Activated CD8-positive, alpha-beta memory T cell treated with anti-CD3 and anti-CD28 coated beads, Interleukin-2, amount 10 ng/mL, durations not matched to agents 7 days and 5 days (primary cell): ENCODE results near the gene RASGRP4. TPM values are rescaled to one million over a fixed set of nuclear protein-coding genes. Genes with fewer than 3 reads are reported as not detected.
"Not testable (repeated sequence)": the region's sequence is repeated elsewhere in the genome, so short reads cannot be mapped to it uniquely, and the experiment has no call there.

Experiments used
- ATAC-seq: fragments of 150-1000 bp; cut with Tn5 transposase; one replicate; pipeline ENCODE4 v1.10.0; 2021; ENCODE audit warnings: moderate library complexity
- CTCF ChIA-PET: fragments of 350-600 bp; sonication (Branson Sonifier 250); formaldehyde crosslinking; loops from one replicate; lab custom pipeline; 2021; ENCODE audit warnings: antibody characterized with exemption; lab: Charles Lee
- DNase-seq: peaks from one replicate; pipeline ENCODE4 v3.0.0-alpha.2; 2020
- H3K27ac Mint-ChIP-seq: one replicate; pipeline ENCODE4 v1.8.0; 2021; ENCODE audit warnings: mild to moderate bottlenecking, mixed read lengths
- H3K27me3 Mint-ChIP-seq: one replicate; pipeline ENCODE4 v1.8.0; 2021; ENCODE audit warnings: mixed read lengths
- H3K36me3 Mint-ChIP-seq: one replicate; pipeline ENCODE4 v1.8.0; 2021; ENCODE audit warnings: mild to moderate bottlenecking, mixed read lengths
- H3K4me1 Mint-ChIP-seq: one replicate; pipeline ENCODE4 v1.8.0; 2021; ENCODE audit warnings: mixed read lengths
- H3K4me3 Mint-ChIP-seq: one replicate; pipeline ENCODE4 v1.8.0; 2021; ENCODE audit warnings: mild to moderate bottlenecking, moderate library complexity, mixed read lengths
- H3K9me3 Mint-ChIP-seq: one replicate; pipeline ENCODE4 v1.8.0; 2022; ENCODE audit warnings: low read depth, mixed read lengths
- total RNA-seq, 2 experiments: library from RNA; stranded (reverse); gene quantifications; one replicate each; pipeline ENCODE4 v1.2.3, GENCODE V29; 2021

Gene RASGRP4, protein sequence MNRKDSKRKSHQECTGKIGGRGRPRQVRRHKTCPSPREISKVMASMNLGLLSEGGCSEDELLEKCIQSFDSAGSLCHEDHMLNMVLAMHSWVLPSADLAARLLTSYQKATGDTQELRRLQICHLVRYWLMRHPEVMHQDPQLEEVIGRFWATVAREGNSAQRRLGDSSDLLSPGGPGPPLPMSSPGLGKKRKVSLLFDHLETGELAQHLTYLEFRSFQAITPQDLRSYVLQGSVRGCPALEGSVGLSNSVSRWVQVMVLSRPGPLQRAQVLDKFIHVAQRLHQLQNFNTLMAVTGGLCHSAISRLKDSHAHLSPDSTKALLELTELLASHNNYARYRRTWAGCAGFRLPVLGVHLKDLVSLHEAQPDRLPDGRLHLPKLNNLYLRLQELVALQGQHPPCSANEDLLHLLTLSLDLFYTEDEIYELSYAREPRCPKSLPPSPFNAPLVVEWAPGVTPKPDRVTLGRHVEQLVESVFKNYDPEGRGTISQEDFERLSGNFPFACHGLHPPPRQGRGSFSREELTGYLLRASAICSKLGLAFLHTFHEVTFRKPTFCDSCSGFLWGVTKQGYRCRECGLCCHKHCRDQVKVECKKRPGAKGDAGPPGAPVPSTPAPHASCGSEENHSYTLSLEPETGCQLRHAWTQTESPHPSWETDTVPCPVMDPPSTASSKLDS
- total RNA-seq = 1 to 10 TPM; 1.4 to 1.6 TPM

DNA sequence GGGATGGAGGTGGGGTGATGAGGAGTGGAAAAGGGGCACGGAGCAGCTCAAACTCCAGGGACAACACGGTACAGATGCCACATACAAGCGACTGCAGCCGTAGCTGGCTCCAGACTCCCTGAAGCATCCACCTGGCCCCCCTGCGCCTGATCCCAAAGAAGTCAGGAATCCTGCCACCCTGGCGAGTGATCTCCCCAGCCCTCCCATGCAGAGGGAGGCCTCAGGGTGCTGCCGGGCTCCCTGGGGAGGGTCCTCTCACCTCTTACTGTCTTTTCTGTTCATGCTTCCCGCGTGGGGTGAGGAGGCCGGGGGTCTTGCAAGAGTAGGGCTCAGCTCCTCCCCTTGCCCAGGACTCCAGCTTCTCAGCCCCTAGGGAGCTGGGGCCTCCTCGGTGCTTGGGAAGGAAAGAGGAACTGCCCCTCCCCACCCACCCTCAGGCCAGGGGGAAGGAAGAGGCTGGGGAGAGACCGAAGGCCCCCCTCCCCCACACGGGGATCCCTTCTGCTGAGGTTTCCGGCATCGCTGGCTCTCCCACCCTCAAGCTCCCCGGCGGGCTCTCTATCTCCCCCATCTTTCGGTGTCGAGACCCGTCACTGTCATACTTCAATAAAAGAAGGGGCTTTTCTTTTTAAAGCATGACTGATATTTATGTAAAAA lies at the start of gene RASGRP4:
RASGRP4 (minus strand) TSS at position 410 of the 657 bp plus-strand sequence; CDS start at position 282, 128 bp downstream.
- peaks cover 24% of the 10 kb centered on the region for H3K4me1 Mint-ChIP-seq
- H3K4me3 Mint-ChIP-seq = peak within 1 kb of the TSS; percentile 10
- peaks cover 6% of the 10 kb centered on the region for H3K27me3 Mint-ChIP-seq
- DNase-seq (peak; percentile 58), ATAC-seq (peak; percentile 50)
- CTCF ChIA-PET = interaction anchor here (3.5 kb wide), 1 partner anchor 23 kb away, joined by 15 read pairs; the partner anchor contains the start of gene FAM98C
- no peaks in the 10 kb centered on the region for H3K36me3 Mint-ChIP-seq
- no peaks in the 10 kb centered on the region for H3K9me3 Mint-ChIP-seq
- peak within 1 kb of the TSS; percentile 42 for H3K27ac Mint-ChIP-seq

DNA sequence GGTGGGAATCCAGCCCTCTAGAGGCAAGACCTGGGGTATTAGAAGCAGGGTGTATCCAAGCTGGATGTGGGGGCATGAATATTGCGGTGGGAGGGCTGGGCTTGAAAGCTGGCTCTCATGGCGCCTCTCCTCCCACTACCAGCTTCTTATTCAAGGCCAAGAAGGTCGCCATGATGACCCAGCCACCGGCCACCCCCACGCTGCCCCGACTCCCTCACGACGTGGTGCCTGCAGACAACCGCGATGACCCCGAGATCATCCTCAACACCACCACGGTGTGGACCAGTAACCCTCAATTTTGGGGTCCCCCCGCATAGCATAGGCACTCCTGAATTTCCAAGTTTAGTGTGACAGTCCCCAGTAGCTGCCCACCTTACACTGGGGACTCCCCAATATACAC lies 49.2 kb upstream of the RASGRP4 start:
- DNase-seq = no peak
- Mint-ChIP-seq H3K4me3 (no peak overlapping the region), H3K4me1 (no peaks in the 10 kb centered on the region), H3K9me3 (no peaks in the 10 kb centered on the region), H3K36me3 (no peaks in the 10 kb centered on the region), H3K27ac (no peak overlapping the region), H3K27me3 (peaks cover 5% of the 10 kb centered on the region)
- no peak for ATAC-seq
- CTCF ChIA-PET = no interaction called here

DNA sequence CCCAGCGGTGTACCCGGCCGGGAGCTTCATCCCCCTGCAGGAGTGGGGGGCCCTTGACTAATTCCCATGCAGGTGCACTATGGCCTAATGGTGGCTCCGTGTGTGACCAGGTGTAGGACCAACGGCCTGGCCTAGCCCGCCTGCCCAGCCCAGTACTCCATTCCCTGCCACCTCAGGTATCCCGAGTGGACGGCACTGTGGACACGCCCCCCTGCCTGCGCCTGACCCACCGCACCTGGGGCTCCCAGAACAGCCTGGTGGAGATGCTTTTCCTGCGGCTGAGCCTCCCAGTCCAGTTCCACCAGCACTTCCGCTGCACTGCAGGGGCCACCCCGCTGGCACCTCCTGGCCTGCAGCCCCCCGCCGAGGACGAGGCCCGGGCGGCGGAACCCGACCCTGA lies 47.2 kb upstream of the RASGRP4 start:
- Mint-ChIP-seq H3K4me1 (no peaks in the 10 kb centered on the region), H3K36me3 (no peaks in the 10 kb centered on the region), H3K9me3 (no peaks in the 10 kb centered on the region), H3K4me3 (no peak overlapping the region), H3K27ac (no peak overlapping the region), H3K27me3 (peaks cover 5% of the 10 kb centered on the region)
- CTCF ChIA-PET = no interaction called here
- no peak for ATAC-seq
- no peak for DNase-seq

DNA sequence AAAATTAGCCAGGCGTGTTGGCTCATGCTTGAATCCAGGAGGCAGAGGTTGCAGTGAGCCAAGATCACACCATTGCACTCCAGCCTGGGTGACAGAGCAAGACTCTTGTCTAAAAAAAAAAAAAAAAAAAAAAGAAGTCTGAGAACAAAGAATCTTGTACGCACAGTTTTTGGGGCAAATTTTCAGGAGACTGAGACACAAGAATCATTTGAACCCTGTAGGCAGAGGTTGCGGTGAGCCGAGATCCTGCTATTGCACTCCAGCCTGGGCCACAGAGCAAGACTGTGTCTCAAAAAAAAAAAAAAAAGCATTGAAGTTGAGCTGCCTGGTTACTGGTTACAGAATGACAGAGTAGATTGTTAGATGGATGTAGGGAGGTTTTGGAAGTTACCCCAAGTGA lies 46.7 kb upstream of the RASGRP4 start:
- H3K4me3 Mint-ChIP-seq, H3K36me3 Mint-ChIP-seq, CTCF ChIA-PET, ATAC-seq, H3K4me1 Mint-ChIP-seq, H3K27me3 Mint-ChIP-seq, H3K9me3 Mint-ChIP-seq, H3K27ac Mint-ChIP-seq, DNase-seq: not testable (repeated sequence)

DNA sequence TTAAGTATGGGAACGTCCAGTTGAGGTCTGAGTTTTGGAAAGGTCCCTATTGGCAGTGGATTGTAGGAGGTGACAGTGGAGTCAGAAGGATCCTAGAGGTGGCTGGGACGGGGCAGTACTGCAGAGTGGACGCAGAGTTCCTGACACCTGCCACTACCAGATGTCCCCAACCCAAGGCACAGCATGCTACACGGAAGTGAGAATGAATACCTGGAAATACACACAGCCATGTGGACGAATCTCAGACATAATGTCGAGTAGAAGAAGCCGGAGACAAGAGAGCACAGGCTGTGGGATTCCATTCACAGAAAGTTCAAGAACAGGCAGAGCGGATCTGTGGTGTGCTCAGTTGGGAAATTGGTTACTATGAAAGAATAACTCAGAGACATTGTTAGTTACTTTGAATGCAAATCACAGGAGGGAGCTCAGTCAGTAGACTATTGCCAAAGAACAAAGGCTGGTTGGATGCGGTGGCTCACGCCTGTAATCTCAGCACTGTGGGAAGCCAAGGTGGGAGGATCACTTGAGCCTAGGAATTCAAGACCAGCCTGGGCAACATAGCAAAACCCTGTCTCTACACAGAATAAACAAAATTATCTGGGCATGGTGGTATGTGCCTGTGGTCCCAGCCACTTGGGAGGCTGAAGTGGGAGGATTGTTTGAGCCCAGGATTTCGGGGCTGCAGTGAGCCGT lies 44.9 kb upstream of the RASGRP4 start:
- ATAC-seq (no peak), DNase-seq (no peak)
- no peak overlapping the region for H3K27ac Mint-ChIP-seq
- no peaks in the 10 kb centered on the region for H3K9me3 Mint-ChIP-seq
- CTCF ChIA-PET = no interaction called here
- no peaks in the 10 kb centered on the region for H3K36me3 Mint-ChIP-seq
- H3K4me3 Mint-ChIP-seq = no peak overlapping the region
- no peaks in the 10 kb centered on the region for H3K4me1 Mint-ChIP-seq
- peaks cover 5% of the 10 kb centered on the region for H3K27me3 Mint-ChIP-seq

DNA sequence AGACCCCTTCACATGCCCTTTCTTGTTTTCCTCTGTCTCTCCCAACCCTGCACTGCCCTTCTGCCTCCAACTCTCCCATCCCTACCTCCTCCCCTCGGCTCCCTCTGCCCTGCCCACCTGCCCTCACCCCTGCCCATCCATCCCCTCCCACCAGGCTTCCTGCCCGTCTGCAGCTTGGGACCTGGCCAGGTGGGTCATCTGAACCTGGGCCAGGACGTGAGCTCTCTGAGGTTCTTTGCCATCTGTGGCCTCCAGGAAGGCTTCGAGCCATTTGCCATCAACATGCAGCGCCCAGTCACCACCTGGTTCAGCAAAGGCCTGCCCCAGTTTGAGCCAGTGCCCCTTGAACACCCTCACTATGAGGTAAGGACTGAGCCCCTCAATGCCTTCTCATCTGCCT lies 43.1 kb upstream of the RASGRP4 start:
- Mint-ChIP-seq H3K9me3 (no peaks in the 10 kb centered on the region), H3K4me3 (no peak overlapping the region), H3K36me3 (no peaks in the 10 kb centered on the region), H3K27ac (no peak overlapping the region), H3K4me1 (no peaks in the 10 kb centered on the region), H3K27me3 (peaks cover 5% of the 10 kb centered on the region)
- CTCF ChIA-PET = interaction anchor here (1.4 kb wide), 1 partner anchor 10 kb away, joined by 4 read pairs; no protein-coding TSS in a partner anchor
- DNase-seq (no peak), ATAC-seq (no peak)

DNA sequence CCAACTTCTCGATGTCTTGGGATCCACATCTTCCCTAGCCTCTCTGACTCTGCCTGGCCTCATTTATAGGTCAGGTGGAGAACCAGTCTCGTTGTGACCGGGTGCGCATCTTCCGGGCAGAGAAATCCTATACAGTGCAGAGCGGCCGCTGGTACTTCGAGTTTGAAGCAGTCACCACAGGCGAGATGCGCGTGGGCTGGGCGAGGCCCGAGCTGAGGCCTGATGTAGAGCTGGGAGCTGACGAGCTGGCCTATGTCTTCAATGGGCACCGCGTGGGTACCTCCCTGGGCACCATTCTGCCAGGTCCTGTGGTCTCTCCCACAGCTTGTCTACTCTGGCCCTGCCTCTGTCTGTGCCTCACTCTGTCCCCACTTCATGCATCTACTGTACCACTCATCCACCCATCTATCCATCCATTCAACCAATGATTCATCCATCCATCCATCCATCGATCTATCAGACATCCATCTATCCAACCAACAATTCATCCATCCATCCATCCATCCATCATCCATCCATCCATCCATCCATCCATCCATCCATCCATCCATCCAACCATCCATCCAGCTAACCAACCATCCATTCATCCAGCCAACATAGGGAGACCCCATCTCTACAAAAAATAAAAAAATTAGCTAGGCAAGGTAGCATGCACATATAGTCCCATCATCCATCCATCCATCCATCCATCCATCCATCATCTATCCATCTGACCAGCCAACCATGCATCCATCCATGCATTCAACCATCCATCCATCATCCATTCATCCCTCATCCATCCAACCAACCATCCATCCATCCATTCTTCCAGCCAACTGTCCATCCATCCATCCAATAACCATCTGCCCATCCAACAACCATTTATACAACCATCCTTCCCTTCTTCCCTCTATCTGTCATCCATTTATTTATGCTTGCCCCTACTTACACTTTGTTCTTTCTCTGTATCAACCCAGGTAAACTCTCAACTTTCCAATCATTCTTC lies 41.8 kb upstream of the RASGRP4 start:
- Mint-ChIP-seq H3K27me3 (peaks cover 5% of the 10 kb centered on the region), H3K4me1 (no peaks in the 10 kb centered on the region), H3K27ac (no peak overlapping the region), H3K36me3 (no peaks in the 10 kb centered on the region), H3K4me3 (no peak overlapping the region), H3K9me3 (no peaks in the 10 kb centered on the region)
- CTCF ChIA-PET = no interaction called here
- ATAC-seq (no peak), DNase-seq (no peak)

DNA sequence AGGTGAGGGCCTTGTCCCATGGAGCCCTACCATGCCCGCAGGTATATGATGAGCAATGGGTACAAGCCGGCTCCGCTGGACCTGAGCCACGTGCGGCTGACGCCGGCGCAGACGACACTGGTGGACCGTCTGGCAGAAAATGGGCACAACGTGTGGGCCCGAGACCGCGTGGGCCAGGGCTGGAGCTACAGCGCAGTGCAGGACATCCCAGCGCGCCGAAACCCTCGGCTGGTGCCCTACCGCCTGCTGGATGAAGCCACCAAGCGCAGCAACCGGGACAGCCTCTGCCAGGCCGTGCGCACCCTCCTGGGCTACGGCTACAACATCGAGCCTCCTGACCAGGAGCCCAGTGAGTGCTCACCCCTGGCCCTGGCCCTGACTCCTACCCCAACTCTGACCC lies 40.0 kb upstream of the RASGRP4 start:
- H3K36me3 Mint-ChIP-seq = no peaks in the 10 kb centered on the region
- ATAC-seq = no peak
- H3K4me1 Mint-ChIP-seq = no peaks in the 10 kb centered on the region

DNA sequence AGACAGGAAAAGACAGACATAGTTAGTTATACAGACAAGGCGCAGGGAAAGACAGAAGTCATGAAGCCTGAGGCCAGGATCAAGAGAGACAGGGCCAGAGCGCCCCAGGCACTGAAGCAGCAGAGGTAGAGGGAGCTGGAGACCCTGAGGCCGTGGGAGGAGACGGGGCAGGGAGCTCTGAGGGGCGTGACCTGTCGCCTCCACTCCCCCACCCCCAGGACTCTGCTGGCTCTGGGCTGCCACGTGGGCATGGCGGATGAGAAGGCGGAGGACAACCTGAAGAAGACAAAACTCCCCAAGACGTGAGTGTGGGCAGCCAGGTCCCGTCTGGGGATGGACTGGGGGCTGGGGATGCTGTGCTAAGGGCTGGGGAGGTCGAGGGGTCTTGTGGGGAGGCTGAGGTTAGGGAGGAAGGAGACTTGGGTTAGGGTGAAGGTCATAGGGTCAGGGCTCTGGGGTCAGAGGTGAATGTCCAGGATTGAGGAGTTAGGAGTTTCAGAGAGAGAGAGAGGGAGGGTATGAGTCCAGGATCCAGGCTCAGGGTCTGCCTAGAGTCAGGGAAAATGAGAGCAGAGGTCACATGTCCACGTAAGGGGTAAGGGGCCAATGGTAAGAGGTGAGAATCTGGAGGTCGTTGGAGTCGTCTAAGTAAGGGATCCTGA lies 38.5 kb upstream of the RASGRP4 start:
- no peak for ATAC-seq
- H3K4me3 Mint-ChIP-seq = no peak overlapping the region

More for the DNA sequence above, 40.0 kb upstream of the RASGRP4 start:
- CTCF ChIA-PET = no interaction called here
- no peak overlapping the region for H3K4me3 Mint-ChIP-seq
- no peak for DNase-seq
- H3K27ac Mint-ChIP-seq = no peak overlapping the region
- peaks cover 1% of the 10 kb centered on the region for H3K27me3 Mint-ChIP-seq
- H3K9me3 Mint-ChIP-seq = no peaks in the 10 kb centered on the region

DNA sequence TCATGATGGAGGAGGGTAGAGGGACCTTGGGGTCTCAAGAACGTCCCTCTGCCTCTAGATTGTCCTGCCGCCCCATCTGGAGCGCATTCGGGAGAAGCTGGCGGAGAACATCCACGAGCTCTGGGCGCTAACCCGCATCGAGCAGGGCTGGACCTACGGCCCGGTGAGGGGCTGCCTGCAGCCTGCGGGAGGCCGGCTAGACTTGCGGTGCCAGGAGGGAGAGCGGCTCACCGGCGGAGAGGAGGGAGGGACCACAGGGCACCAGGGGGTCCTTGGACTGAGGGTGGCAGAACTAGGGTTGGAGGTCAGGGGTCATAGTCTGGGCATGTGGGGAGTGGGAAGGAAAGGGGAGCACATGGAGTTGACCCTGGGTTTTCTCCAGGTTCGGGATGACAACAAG lies 37.3 kb upstream of the RASGRP4 start:
- Mint-ChIP-seq H3K9me3 (no peaks in the 10 kb centered on the region), H3K27me3 (no peaks in the 10 kb centered on the region), H3K36me3 (no peaks in the 10 kb centered on the region), H3K4me1 (no peaks in the 10 kb centered on the region), H3K27ac (no peak overlapping the region), H3K4me3 (no peak overlapping the region)
- ATAC-seq (no peak), DNase-seq (no peak)
- CTCF ChIA-PET = no interaction called here

More for the DNA sequence above, 38.5 kb upstream of the RASGRP4 start:
- Mint-ChIP-seq H3K9me3 (no peaks in the 10 kb centered on the region), H3K27ac (no peak overlapping the region), H3K4me1 (no peaks in the 10 kb centered on the region), H3K36me3 (no peaks in the 10 kb centered on the region), H3K27me3 (no peaks in the 10 kb centered on the region)
- DNase-seq = no peak
- CTCF ChIA-PET = no interaction called here

DNA sequence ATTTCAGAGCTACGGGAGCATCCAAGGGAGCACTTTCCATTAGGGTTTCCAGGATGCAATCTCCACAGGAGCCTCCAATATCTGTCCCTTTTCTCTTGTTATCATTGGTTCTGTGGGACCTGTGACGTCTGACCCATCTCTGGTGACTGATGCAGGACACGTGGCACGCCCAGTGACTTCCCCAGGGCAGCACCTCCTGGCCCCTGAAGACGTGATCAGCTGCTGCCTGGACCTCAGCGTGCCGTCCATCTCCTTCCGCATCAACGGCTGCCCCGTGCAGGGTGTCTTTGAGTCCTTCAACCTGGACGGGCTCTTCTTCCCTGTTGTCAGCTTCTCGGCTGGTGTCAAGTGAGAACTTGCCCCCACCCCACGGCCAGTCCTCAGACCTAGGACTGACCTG lies 33.0 kb upstream of the RASGRP4 start:
- H3K4me3 Mint-ChIP-seq = no peak overlapping the region
- H3K36me3 Mint-ChIP-seq = no peaks in the 10 kb centered on the region
- CTCF ChIA-PET = no interaction called here
- ATAC-seq (no peak), DNase-seq (no peak)
- no peaks in the 10 kb centered on the region for H3K4me1 Mint-ChIP-seq
- no peak overlapping the region for H3K27ac Mint-ChIP-seq
- H3K9me3 Mint-ChIP-seq = no peaks in the 10 kb centered on the region
- no peaks in the 10 kb centered on the region for H3K27me3 Mint-ChIP-seq
